Liver (tissue), 3 donors: Measurements from ENCODE around the gene TAF5L.

Experiments
- CTCF ChIP-seq: fragments of 150-350 bp; IDR thresholded peaks from 2 replicates; pipeline ENCODE4 v1.5.1; 2017; ENCODE audit warnings: improper control_type of control experiment, low read depth, low read length; ENCODE audit not compliant: missing input control
- GABPA ChIP-seq, 2 donors: IDR thresholded peaks in 1 of 2; conservative IDR thresholded peaks in 1 of 2; 2 replicates each; pipeline ENCODE4 v1.6.1; 2016; ENCODE audit warnings: antibody characterized with exemption in 2 of 2, mild to moderate bottlenecking in 1 of 2, moderate library complexity in 1 of 2
- HNF4A ChIP-seq, 2 donors: conservative IDR thresholded peaks; 2 replicates each; pipeline ENCODE4 v1.6.1; 2016; ENCODE audit warnings: antibody characterized with exemption in 2 of 2, mild to moderate bottlenecking in 2 of 2
- JUND ChIP-seq, 2 donors: IDR thresholded peaks; 2 replicates each; pipeline ENCODE4 v1.6.1; 2016; ENCODE audit warnings: antibody characterized with exemption in 2 of 2
- RAD21 ChIP-seq, 2 donors: IDR thresholded peaks; 2 replicates each; pipeline ENCODE4 v1.6.1; 2016; ENCODE audit warnings: antibody characterized with exemption in 2 of 2, mild to moderate bottlenecking in 2 of 2
- SP1 ChIP-seq: IDR thresholded peaks from 2 replicates; pipeline ENCODE4 v1.6.1; 2018; ENCODE audit warnings: antibody characterized with exemption, mild to moderate bottlenecking
- TAF1 ChIP-seq: conservative IDR thresholded peaks from 2 replicates; pipeline ENCODE4 v1.6.1; 2016; ENCODE audit warnings: antibody characterized with exemption, mild to moderate bottlenecking
- YY1 ChIP-seq: IDR thresholded peaks from 2 replicates; pipeline ENCODE4 v1.6.1; 2016; ENCODE audit warnings: antibody characterized with exemption, mild to moderate bottlenecking
- TF ChIP-seq, protein P1 (sequence below): IDR thresholded peaks from 2 replicates; pipeline ENCODE4 v1.6.1; 2016; ENCODE audit warnings: antibody characterized with exemption
- TF ChIP-seq, protein P2 (sequence below): IDR thresholded peaks from 2 replicates; pipeline ENCODE4 v1.6.1; 2016; ENCODE audit warnings: antibody characterized with exemption, mild to moderate bottlenecking
- donor health status: healthy.
- donor health status: healthy.

DNA sequence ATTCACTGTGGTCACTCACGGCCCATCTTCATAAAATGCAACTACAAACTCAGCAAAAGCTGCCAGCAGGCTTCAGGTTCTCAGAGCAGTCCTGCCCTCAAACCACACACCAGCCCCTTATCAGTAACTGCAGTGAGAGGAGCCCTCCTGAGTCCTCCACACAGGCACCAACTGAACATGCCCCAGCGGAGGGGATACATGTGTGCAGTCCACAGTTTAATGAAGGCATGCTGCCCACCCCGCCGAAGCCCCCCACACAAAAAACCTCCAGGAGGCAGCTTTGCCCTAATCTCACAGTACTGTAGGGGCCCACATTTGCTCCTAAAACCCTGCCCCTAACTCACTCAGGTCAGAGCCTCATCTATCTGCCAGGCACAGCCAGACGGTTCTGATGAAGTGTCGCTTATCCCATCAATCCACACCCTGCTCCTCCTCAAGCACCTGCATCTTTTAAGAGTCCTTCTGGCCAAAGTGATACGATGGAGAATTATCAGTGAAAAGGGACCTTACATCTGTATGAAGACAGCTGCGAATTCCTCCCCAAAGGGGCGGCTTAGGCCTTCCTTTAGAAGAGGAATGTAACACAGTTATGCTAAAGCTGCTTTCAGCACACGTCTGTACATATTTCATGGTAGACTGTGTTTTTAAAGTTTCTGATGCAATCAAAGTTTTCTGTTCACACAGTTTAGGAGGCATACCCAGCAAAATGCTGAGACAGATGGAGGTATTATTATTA is 70.9 kb downstream of the TAF5L start:
- TF ChIP-seq, protein P1, sequence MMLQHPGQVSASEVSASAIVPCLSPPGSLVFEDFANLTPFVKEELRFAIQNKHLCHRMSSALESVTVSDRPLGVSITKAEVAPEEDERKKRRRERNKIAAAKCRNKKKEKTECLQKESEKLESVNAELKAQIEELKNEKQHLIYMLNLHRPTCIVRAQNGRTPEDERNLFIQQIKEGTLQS = no peak
- no peak for TF ChIP-seq CTCF
- TF ChIP-seq SP1 = no peak
- no peak for TF ChIP-seq TAF1
- no peak for TF ChIP-seq GABPA (IDR thresholded peaks at IDR 0.05 in 1 of 2, conservative IDR thresholded peaks at IDR 0.05 in 1 of 2)
- TF ChIP-seq RAD21 (IDR thresholded peaks at IDR 0.05) = no peak
- no peak for TF ChIP-seq HNF4A (conservative IDR thresholded peaks at IDR 0.05)
- TF ChIP-seq, protein P2, sequence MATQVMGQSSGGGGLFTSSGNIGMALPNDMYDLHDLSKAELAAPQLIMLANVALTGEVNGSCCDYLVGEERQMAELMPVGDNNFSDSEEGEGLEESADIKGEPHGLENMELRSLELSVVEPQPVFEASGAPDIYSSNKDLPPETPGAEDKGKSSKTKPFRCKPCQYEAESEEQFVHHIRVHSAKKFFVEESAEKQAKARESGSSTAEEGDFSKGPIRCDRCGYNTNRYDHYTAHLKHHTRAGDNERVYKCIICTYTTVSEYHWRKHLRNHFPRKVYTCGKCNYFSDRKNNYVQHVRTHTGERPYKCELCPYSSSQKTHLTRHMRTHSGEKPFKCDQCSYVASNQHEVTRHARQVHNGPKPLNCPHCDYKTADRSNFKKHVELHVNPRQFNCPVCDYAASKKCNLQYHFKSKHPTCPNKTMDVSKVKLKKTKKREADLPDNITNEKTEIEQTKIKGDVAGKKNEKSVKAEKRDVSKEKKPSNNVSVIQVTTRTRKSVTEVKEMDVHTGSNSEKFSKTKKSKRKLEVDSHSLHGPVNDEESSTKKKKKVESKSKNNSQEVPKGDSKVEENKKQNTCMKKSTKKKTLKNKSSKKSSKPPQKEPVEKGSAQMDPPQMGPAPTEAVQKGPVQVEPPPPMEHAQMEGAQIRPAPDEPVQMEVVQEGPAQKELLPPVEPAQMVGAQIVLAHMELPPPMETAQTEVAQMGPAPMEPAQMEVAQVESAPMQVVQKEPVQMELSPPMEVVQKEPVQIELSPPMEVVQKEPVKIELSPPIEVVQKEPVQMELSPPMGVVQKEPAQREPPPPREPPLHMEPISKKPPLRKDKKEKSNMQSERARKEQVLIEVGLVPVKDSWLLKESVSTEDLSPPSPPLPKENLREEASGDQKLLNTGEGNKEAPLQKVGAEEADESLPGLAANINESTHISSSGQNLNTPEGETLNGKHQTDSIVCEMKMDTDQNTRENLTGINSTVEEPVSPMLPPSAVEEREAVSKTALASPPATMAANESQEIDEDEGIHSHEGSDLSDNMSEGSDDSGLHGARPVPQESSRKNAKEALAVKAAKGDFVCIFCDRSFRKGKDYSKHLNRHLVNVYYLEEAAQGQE = no peak
- no peak for TF ChIP-seq YY1
- no peak for TF ChIP-seq JUND (IDR thresholded peaks at IDR 0.05)
